Stimulated activated CD4-positive, alpha-beta T cell treated with anti-CD3 and anti-CD28 coated beads, TNF-alpha, amount 100 ng/mL, for 4 hours (primary cell): ENCODE results near the gene LPXN.
"Not testable (repeated sequence)": the region's sequence is repeated elsewhere in the genome, so short reads cannot be mapped to it uniquely, and the experiment has no call there.

Experiments used
- DNase-seq, 3 experiments: peaks; one replicate each; pipeline ENCODE4 v3.0.0-alpha.2; 2020; ENCODE audit warnings: low read depth in 3 of 3

The LPXN gene

GRCh38 chr11:58579192-58580129 is 3.8 kb upstream of the LPXN start:
- DNase-seq = peak; percentile 85 to 87 (median 86)

GRCh38 chr11:58578635-58579191 is 3.1 kb upstream of the LPXN start, which contains the start of gene ZFP91:
ZFP91 (plus strand) TSS chr11:58579063; CDS start chr11:58579282, 219 bp downstream.
- DNase-seq = peak; percentile 86 to 95 (median 94)

- DNase-seq = peak; percentile 82 to 92 (median 85)
Observed at GRCh38 chr11:58578136-58578634, 2.5 kb upstream of the LPXN start.

- DNase-seq = peak; percentile 52 to 59 (median 57)
Observed at GRCh38 chr11:58577555-58578135, 2.0 kb upstream of the LPXN start.

- DNase-seq = no peak
Observed at GRCh38 chr11:58576887-58577471, 1.3 kb upstream of the LPXN start.

GRCh38 chr11:58574881-58575280 is 775 bp downstream of the LPXN start:
- DNase-seq = no peak

- DNase-seq = peak in 2 of 3 experiments; percentile 44 to 45
Observed at GRCh38 chr11:58573451-58574104, 2.1 kb downstream of the LPXN start.

- DNase-seq = not testable (repeated sequence)
Observed at GRCh38 chr11:58572906-58573305, 2.8 kb downstream of the LPXN start.

GRCh38 chr11:58567889-58568512 is 7.7 kb downstream of the LPXN start:
- peak; percentile 43 to 62 (median 60) for DNase-seq

- no peak for DNase-seq
Observed at GRCh38 chr11:58564231-58564630, 11.4 kb downstream of the LPXN start.

GRCh38 chr11:58562375-58562800 is 13.3 kb downstream of the LPXN start:
- no peak for DNase-seq

GRCh38 chr11:58561394-58562098 is 14.1 kb downstream of the LPXN start:
- no peak for DNase-seq

GRCh38 chr11:58560842-58561241 is 14.8 kb downstream of the LPXN start:
- DNase-seq = no peak

GRCh38 chr11:58549644-58550043 is 26.0 kb downstream of the LPXN start:
- DNase-seq = no peak

- no peak for DNase-seq
Observed at GRCh38 chr11:58546841-58547240, 28.8 kb downstream of the LPXN start.

GRCh38 chr11:58531865-58532341 is 43.8 kb downstream of the LPXN start:
- DNase-seq = no peak

- no peak for DNase-seq
Observed at GRCh38 chr11:58530236-58530635, 45.4 kb downstream of the LPXN start.

- DNase-seq = no peak
Observed at GRCh38 chr11:58527429-58527828, 48.2 kb downstream of the LPXN start.

GRCh38 chr11:58526721-58527120 is 48.9 kb downstream of the LPXN start:
- DNase-seq = no peak

GRCh38 chr11:58525037-58525614 is 50.5 kb downstream of the LPXN start:
- no peak for DNase-seq
